Measurements from ENCODE around the gene EPHB6.

EPHB6 gene

GRCh38 chr7:142876236-142876960 lies 21.5 kb downstream of the EPHB6 start:
- H3K36me3 ChIP-seq (ENCODE audit: control insufficient read depth in 5 of 5, insufficient read depth in 5 of 5, low read length in 5 of 5), result peaks cover 0 to 3% (median 0%) of the 10 kb centered on the region in 5 donors
- no peak overlapping the region for H3K9ac ChIP-seq (ENCODE audit: low read length in 5 of 5)
- no peak overlapping the region for H3K27ac ChIP-seq (ENCODE audit: low read depth, low read length)
- no peak overlapping the region for H3K4me3 ChIP-seq (ENCODE audit: low read depth in 1 of 5, low read length in 5 of 5)
- H3K27me3 ChIP-seq (ENCODE audit: control insufficient read depth in 5 of 5, insufficient read depth in 4 of 5, low read length in 5 of 5), result peaks cover 7 to 17% (median 13%) of the 10 kb centered on the region in 5 donors
- H3K4me1 ChIP-seq (ENCODE audit: control insufficient read depth in 5 of 5, insufficient read depth in 5 of 5, low read length in 5 of 5), result no peaks in the 10 kb centered on the region
- H3K9me3 ChIP-seq (ENCODE audit: control insufficient read depth in 5 of 5, low read length in 5 of 5), result no peaks in the 10 kb centered on the region

DNA sequence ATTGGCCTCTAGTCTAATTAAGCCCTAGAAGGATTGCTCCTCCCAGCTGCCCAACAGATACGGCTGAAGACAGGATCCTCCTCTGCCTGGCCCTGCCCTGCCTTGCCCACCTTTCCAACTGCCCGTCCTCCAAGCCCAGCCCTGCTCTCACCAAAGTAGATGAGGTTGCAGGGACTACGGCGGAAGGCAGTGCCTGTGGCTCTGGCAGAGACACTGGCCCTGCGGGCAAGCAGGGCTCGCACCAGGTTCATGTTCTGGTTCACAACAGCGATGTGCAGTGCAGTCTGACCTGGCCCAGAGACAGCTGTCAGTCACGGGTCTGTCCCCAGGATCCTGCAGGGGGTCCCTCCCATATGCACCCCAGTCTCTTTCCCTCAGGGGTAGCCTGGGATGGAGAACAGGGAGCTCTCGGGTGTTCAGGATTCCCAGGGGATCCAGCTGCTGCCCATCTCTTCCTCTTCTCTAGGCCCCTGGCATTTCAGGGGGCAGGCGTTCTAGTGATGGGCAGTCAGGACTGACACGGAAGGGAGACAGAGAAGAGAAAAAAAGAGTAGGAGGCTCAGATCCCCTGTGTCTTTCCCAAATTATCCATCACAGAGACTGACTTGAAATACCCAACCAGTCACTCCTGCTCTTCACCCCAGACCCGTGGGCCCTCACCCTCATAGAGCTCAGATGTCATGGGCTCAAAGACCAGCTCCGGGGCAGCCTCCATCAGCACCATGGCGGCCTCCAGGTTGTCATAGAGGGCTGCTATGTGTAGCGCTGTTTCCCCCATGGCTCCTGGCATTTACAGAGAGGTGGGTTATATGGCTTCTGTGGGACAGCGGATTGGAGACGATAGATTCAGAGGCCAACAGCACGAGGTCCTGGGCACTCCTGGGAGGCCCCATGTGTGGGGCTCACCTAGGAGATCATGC lies 22.4 kb downstream of the EPHB6 start:
- Histone ChIP-seq H3K9me3 (ENCODE audit: control insufficient read depth in 5 of 5, low read length in 5 of 5) (no peaks in the 10 kb centered on the region), H3K4me3 (ENCODE audit: low read depth in 1 of 5, low read length in 5 of 5) (no peak overlapping the region), H3K4me1 (ENCODE audit: control insufficient read depth in 5 of 5, insufficient read depth in 5 of 5, low read length in 5 of 5) (no peaks in the 10 kb centered on the region), H3K27me3 (ENCODE audit: control insufficient read depth in 5 of 5, insufficient read depth in 4 of 5, low read length in 5 of 5) (peaks cover 7 to 17% (median 13%) of the 10 kb centered on the region in 5 donors), H3K27ac (ENCODE audit: low read depth, low read length) (no peak overlapping the region), H3K36me3 (ENCODE audit: control insufficient read depth in 5 of 5, insufficient read depth in 5 of 5, low read length in 5 of 5) (no peaks in the 10 kb centered on the region), H3K9ac (ENCODE audit: low read length in 5 of 5) (no peak overlapping the region)

DNA sequence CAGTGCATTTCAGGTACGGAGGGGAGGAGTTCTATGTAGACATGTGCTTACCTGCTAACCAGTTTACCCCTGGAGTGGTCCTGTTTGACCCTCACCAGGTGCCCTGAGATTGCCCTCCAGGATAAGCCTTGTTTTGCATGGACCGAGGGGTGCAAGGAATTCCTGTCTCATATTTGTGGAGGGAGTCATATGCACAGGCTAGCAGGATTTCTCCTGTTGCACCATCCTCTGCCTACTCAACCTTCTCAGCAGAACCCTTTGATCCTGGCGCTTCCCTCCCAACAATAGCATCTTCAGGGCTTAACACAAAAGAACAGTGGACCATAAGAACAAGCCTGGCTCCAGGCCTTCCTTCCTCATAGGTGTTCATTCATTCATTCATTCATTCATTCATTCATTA lies 23.4 kb downstream of the EPHB6 start:
- no peaks in the 10 kb centered on the region for H3K36me3 ChIP-seq (ENCODE audit: control insufficient read depth in 5 of 5, insufficient read depth in 5 of 5, low read length in 5 of 5)
- peaks cover 7 to 19% (median 13%) of the 10 kb centered on the region in 5 donors for H3K27me3 ChIP-seq (ENCODE audit: control insufficient read depth in 5 of 5, insufficient read depth in 4 of 5, low read length in 5 of 5)
- H3K4me1 ChIP-seq (ENCODE audit: control insufficient read depth in 5 of 5, insufficient read depth in 5 of 5, low read length in 5 of 5), result no peaks in the 10 kb centered on the region
- H3K4me3 ChIP-seq (ENCODE audit: low read depth in 1 of 5, low read length in 5 of 5), result no peak overlapping the region
- H3K9ac ChIP-seq (ENCODE audit: low read length in 5 of 5), result no peak overlapping the region
- no peaks in the 10 kb centered on the region for H3K9me3 ChIP-seq (ENCODE audit: control insufficient read depth in 5 of 5, low read length in 5 of 5)
- H3K27ac ChIP-seq (ENCODE audit: low read depth, low read length), result no peak overlapping the region

- no peak overlapping the region for H3K27ac ChIP-seq (ENCODE audit: low read depth, low read length)
- H3K36me3 ChIP-seq (ENCODE audit: control insufficient read depth in 5 of 5, insufficient read depth in 5 of 5, low read length in 5 of 5), result no peaks in the 10 kb centered on the region
- peaks cover 7 to 19% (median 13%) of the 10 kb centered on the region in 5 donors for H3K27me3 ChIP-seq (ENCODE audit: control insufficient read depth in 5 of 5, insufficient read depth in 4 of 5, low read length in 5 of 5)
- H3K4me3 ChIP-seq (ENCODE audit: low read depth in 1 of 5, low read length in 5 of 5), result no peak overlapping the region
- H3K9me3 ChIP-seq (ENCODE audit: control insufficient read depth in 5 of 5, low read length in 5 of 5), result no peaks in the 10 kb centered on the region
- H3K4me1 ChIP-seq (ENCODE audit: control insufficient read depth in 5 of 5, insufficient read depth in 5 of 5, low read length in 5 of 5), result no peaks in the 10 kb centered on the region
- H3K9ac ChIP-seq (ENCODE audit: low read length in 5 of 5), result no peak overlapping the region
These were observed 24.2 kb downstream of the EPHB6 start for GRCh38 chr7:142879060-142879459.

DNA sequence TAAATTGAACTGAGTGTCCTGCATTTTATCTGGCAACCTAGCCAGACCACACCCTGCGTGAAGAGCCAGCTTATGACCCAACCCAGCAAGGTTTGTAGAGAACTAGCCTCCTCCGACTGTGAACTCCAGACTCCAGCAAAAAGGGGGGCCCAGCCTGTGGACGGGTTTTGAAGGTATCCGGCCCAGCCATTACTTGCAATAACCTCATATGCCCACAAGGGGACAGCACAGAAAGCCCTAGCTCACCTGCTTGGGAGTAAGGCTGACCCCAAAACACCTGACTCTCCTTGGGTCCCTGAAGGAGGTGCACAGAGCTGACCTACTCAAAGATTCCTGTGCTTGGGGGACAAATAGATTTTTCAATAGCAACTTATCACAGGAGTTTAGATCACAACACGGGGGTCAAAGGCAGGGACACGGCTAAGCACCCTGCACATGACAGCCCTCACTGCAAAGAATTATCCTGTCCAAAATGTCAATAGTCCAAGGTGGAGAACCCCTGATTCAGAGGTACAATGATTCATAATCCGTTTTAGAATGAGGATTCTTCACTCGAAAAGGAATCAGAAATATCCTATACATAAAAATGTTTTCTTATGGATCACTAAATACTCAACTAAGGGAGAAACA lies 26.1 kb downstream of the EPHB6 start:
- Histone ChIP-seq H3K4me3 (ENCODE audit: low read depth in 1 of 5, low read length in 5 of 5) (no peak overlapping the region), H3K36me3 (ENCODE audit: control insufficient read depth in 5 of 5, insufficient read depth in 5 of 5, low read length in 5 of 5) (no peaks in the 10 kb centered on the region)

DNA sequence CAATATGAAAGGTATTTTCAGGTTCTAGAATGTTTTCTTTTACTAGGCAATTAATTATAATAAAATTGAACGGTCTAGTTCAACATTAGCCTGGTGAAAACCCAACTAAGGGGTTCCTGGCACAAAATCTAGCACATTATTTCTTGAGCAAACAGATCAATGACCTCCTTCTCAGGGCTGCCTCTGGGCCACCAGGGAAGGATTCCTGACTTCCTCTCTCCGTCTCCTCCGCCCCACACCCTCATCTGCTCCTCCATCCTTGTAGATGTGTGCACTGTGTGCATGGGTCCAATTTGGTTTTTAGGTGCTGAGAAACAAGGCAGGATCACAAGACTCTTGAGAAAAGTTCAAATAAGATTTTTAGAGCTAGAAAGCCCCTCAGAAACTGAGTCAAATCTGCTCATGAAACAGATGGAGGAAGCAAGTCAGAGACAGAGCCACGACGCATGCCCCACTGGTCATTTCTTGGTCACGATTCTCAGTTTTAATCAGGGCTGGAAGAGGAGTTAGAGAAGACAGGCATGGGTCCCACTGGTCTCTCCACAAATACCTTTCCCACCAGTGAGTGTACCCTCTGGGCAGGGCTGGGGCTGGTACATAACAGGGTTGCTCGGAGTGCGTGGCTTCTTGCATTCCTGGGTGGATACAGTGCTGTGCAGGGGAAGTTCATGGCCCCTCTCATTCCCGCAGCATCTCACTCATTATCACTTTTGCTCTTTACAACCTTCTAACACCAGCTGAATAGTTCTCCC lies 26.9 kb downstream of the EPHB6 start:
- H3K27me3 ChIP-seq (ENCODE audit: control insufficient read depth in 5 of 5, insufficient read depth in 4 of 5, low read length in 5 of 5), result peaks cover 4 to 11% (median 9%) of the 10 kb centered on the region in 5 donors
- no peaks in the 10 kb centered on the region for H3K36me3 ChIP-seq (ENCODE audit: control insufficient read depth in 5 of 5, insufficient read depth in 5 of 5, low read length in 5 of 5)
- peaks cover 0 to 2% (median 0%) of the 10 kb centered on the region in 5 donors for H3K4me1 ChIP-seq (ENCODE audit: control insufficient read depth in 5 of 5, insufficient read depth in 5 of 5, low read length in 5 of 5)
- H3K27ac ChIP-seq (ENCODE audit: low read depth, low read length), result no peak overlapping the region
- H3K9me3 ChIP-seq (ENCODE audit: control insufficient read depth in 5 of 5, low read length in 5 of 5), result no peaks in the 10 kb centered on the region
- H3K4me3 ChIP-seq (ENCODE audit: low read depth in 1 of 5, low read length in 5 of 5), result no peak overlapping the region
- H3K9ac ChIP-seq (ENCODE audit: low read length in 5 of 5), result no peak overlapping the region

More for the DNA sequence above, 26.1 kb downstream of the EPHB6 start:
- Histone ChIP-seq H3K27ac (ENCODE audit: low read depth, low read length) (no peak overlapping the region), H3K9ac (ENCODE audit: low read length in 5 of 5) (no peak overlapping the region), H3K4me1 (ENCODE audit: control insufficient read depth in 5 of 5, insufficient read depth in 5 of 5, low read length in 5 of 5) (peaks cover 0 to 2% (median 0%) of the 10 kb centered on the region in 5 donors), H3K9me3 (ENCODE audit: control insufficient read depth in 5 of 5, low read length in 5 of 5) (no peaks in the 10 kb centered on the region), H3K27me3 (ENCODE audit: control insufficient read depth in 5 of 5, insufficient read depth in 4 of 5, low read length in 5 of 5) (peaks cover 7 to 16% (median 12%) of the 10 kb centered on the region in 5 donors)

GRCh38 chr7:142882338-142882678 lies 27.4 kb downstream of the EPHB6 start:
- Histone ChIP-seq H3K36me3 (ENCODE audit: control insufficient read depth in 5 of 5, insufficient read depth in 5 of 5, low read length in 5 of 5) (no peaks in the 10 kb centered on the region), H3K9me3 (ENCODE audit: control insufficient read depth in 5 of 5, low read length in 5 of 5) (no peaks in the 10 kb centered on the region), H3K27ac (ENCODE audit: low read depth, low read length) (no peak overlapping the region), H3K9ac (ENCODE audit: low read length in 5 of 5) (no peak overlapping the region), H3K4me3 (ENCODE audit: low read depth in 1 of 5, low read length in 5 of 5) (no peak overlapping the region), H3K27me3 (ENCODE audit: control insufficient read depth in 5 of 5, insufficient read depth in 4 of 5, low read length in 5 of 5) (peaks cover 0 to 12% (median 5%) of the 10 kb centered on the region in 5 donors), H3K4me1 (ENCODE audit: control insufficient read depth in 5 of 5, insufficient read depth in 5 of 5, low read length in 5 of 5) (peaks cover 0 to 2% (median 0%) of the 10 kb centered on the region in 5 donors)

- Histone ChIP-seq H3K4me3 (ENCODE audit: low read depth in 1 of 5, low read length in 5 of 5) (no peak overlapping the region), H3K27ac (ENCODE audit: low read depth, low read length) (no peak overlapping the region), H3K9ac (ENCODE audit: low read length in 5 of 5) (no peak overlapping the region), H3K4me1 (ENCODE audit: control insufficient read depth in 5 of 5, insufficient read depth in 5 of 5, low read length in 5 of 5) (peaks cover 0 to 2% (median 0%) of the 10 kb centered on the region in 5 donors), H3K36me3 (ENCODE audit: control insufficient read depth in 5 of 5, insufficient read depth in 5 of 5, low read length in 5 of 5) (no peaks in the 10 kb centered on the region), H3K9me3 (ENCODE audit: control insufficient read depth in 5 of 5, low read length in 5 of 5) (no peaks in the 10 kb centered on the region), H3K27me3 (ENCODE audit: control insufficient read depth in 5 of 5, insufficient read depth in 4 of 5, low read length in 5 of 5) (peaks cover 0 to 9% (median 4%) of the 10 kb centered on the region in 5 donors)
These were observed 28.3 kb downstream of the EPHB6 start for GRCh38 chr7:142883145-142883544.

DNA sequence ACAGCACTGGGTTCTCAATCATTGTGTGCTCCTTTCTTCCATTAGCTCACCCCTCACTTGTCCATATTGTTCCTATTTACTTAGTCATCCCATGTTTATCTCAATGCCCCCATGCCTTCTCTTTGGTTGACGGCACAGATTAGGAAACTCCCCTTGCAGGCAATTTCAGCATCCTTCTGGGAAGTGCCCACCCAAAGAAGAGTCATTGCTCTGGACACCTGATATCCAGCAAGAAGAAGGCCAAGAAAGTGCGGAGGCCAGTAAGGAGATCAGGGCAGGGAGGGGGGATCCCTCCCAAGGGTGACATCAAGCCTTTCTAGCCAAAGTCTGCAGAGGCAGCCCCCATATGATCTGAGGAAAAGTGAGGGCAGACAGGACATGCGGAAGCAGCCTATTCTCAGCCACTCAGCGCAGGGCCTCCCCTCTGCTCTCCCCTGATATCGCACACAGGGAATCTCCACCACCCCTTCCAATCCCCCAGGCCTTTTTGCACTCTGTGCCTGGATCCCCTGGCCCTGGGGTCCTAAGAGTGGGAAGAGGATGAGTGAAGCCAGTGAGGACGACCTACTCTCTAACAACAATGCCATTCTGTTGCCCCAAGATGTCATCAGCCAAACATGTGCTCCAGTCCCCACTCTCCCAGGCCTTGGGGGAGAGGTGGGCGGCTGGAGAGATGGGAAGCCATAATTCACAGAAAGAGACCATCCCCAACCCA lies 28.9 kb downstream of the EPHB6 start:
- Histone ChIP-seq H3K27ac (ENCODE audit: low read depth, low read length) (no peak overlapping the region), H3K4me1 (ENCODE audit: control insufficient read depth in 5 of 5, insufficient read depth in 5 of 5, low read length in 5 of 5) (peaks cover 0 to 2% (median 0%) of the 10 kb centered on the region in 5 donors), H3K9ac (ENCODE audit: low read length in 5 of 5) (no peak overlapping the region), H3K9me3 (ENCODE audit: control insufficient read depth in 5 of 5, low read length in 5 of 5) (no peaks in the 10 kb centered on the region), H3K4me3 (ENCODE audit: low read depth in 1 of 5, low read length in 5 of 5) (no peak overlapping the region), H3K27me3 (ENCODE audit: control insufficient read depth in 5 of 5, insufficient read depth in 4 of 5, low read length in 5 of 5) (peaks cover 0 to 9% (median 4%) of the 10 kb centered on the region in 5 donors), H3K36me3 (ENCODE audit: control insufficient read depth in 5 of 5, insufficient read depth in 5 of 5, low read length in 5 of 5) (no peaks in the 10 kb centered on the region)

Data from subcutaneous abdominal adipose tissue (tissue), 5 donors.